ENCODE results near the gene EPYC.
"Not testable (repeated sequence)": the region's sequence is repeated elsewhere in the genome, so short reads cannot be mapped to it uniquely, and the experiment has no call there.

Gene EPYC

GRCh38 chr12:90989686-90990111 lies 15.1 kb downstream of the EPYC start:
- DNase-seq: no peak

- peak; percentile 5 for DNase-seq
These were observed 17.3 kb downstream of the EPYC start for GRCh38 chr12:90987520-90987919.

GRCh38 chr12:90987101-90987500 lies 17.7 kb downstream of the EPYC start:
- DNase-seq: no peak

- not testable (repeated sequence) for DNase-seq
These were observed 19.4 kb downstream of the EPYC start for GRCh38 chr12:90985331-90985730.

- no peak for DNase-seq
These were observed 20.7 kb downstream of the EPYC start for GRCh38 chr12:90984114-90984513.

- DNase-seq: no peak
These were observed 22.6 kb downstream of the EPYC start for GRCh38 chr12:90982170-90982569.

- no peak for DNase-seq
These were observed 24.8 kb downstream of the EPYC start for GRCh38 chr12:90979951-90980350.

GRCh38 chr12:90979019-90979418 lies 25.8 kb downstream of the EPYC start:
- no peak for DNase-seq

GRCh38 chr12:90978117-90978770 lies 26.5 kb downstream of the EPYC start:
- DNase-seq: peak; percentile 70

- DNase-seq: no peak
These were observed 27.5 kb downstream of the EPYC start for GRCh38 chr12:90977224-90977623.

GRCh38 chr12:90974286-90974685 lies 30.5 kb downstream of the EPYC start:
- DNase-seq: no peak

GRCh38 chr12:90972226-90972625 lies 32.5 kb downstream of the EPYC start:
- DNase-seq: no peak

- DNase-seq: no peak
These were observed 33.9 kb downstream of the EPYC start for GRCh38 chr12:90970911-90971310.

GRCh38 chr12:90970471-90970870 lies 34.3 kb downstream of the EPYC start:
- no peak for DNase-seq

- DNase-seq: no peak
These were observed 34.9 kb downstream of the EPYC start for GRCh38 chr12:90969851-90970250.

- DNase-seq: no peak
These were observed 35.4 kb downstream of the EPYC start for GRCh38 chr12:90969346-90969745.

GRCh38 chr12:90965204-90965603 lies 39.6 kb downstream of the EPYC start:
- no peak for DNase-seq

GRCh38 chr12:90964616-90965015 lies 40.2 kb downstream of the EPYC start:
- DNase-seq: no peak

GRCh38 chr12:90963946-90964345 lies 40.8 kb downstream of the EPYC start:
- DNase-seq: no peak

- DNase-seq: no peak
These were observed 43.6 kb downstream of the EPYC start for GRCh38 chr12:90961154-90961553.

GRCh38 chr12:90959538-90960139 lies 45.1 kb downstream of the EPYC start:
- DNase-seq: peak; percentile 76

- no peak for DNase-seq
These were observed 45.7 kb downstream of the EPYC start for GRCh38 chr12:90959032-90959431.

GRCh38 chr12:90958347-90958746 lies 46.4 kb downstream of the EPYC start:
- no peak for DNase-seq

- DNase-seq: no peak
These were observed 49.9 kb downstream of the EPYC start, which contains the start of gene CCER1 for GRCh38 chr12:90954921-90955320. CCER1 (minus strand) TSS chr12:90955176; CDS start chr12:90954742, 434 bp downstream.

- DNase-seq: no peak
These were observed 50.3 kb downstream of the EPYC start for GRCh38 chr12:90954428-90954827.
